H1 (cell line): ENCODE data around the gene CXCR5. TPM values are rescaled to one million over a fixed set of nuclear protein-coding genes. Genes with fewer than 3 reads are reported as not detected.

Experiments
- CTCF ChIA-PET: fragments of 300-600 bp; sonication (Branson Sonifier 250); formaldehyde crosslinking; loops from one replicate; lab custom pipeline; 2021; ENCODE audit not compliant: partially characterized antibody; lab: Charles Lee
- POLR2A ChIA-PET: fragments of 300-600 bp; sonication (Branson Sonifier 250); formaldehyde crosslinking; loops from one replicate; lab custom pipeline; 2021; ENCODE audit warnings: inconsistent platforms; ENCODE audit not compliant: partially characterized antibody; lab: Charles Lee
- DNase-seq, 2 experiments: peaks; one replicate each; pipeline versions ENCODE4 v3.0.0 to v3.0.0-alpha.2; 2010 to 2022; ENCODE audit warnings: low spot score in 2 of 2, low read depth in 1 of 2, mixed read lengths in 1 of 2
- FAIRE-seq: peaks from 2 replicates; lab custom pipeline; 2011; peaks lifted over from hg19 to GRCh38; lab: Jason Lieb, UNC
- H2AFZ ChIP-seq: 2 replicates; pipeline ENCODE4 v1.8.1; 2012; ENCODE audit warnings: low read length, inconsistent platforms
- H2AK5ac ChIP-seq: 2 replicates; pipeline ENCODE4 v1.6.1; 2013; ENCODE audit warnings: low read depth, low read length
- H2BK120ac ChIP-seq: replicated peaks from 2 replicates; pipeline ENCODE3; 2013; ENCODE audit warnings: low read depth, low read length, inconsistent platforms
- H2BK12ac ChIP-seq: 2 replicates; pipeline ENCODE4 v1.6.1; 2013; ENCODE audit warnings: low read depth, low read length
- H2BK15ac ChIP-seq: 2 replicates; pipeline ENCODE4 v1.6.1; 2013; ENCODE audit warnings: low read length
- H2BK20ac ChIP-seq: 2 replicates; pipeline ENCODE4 v1.6.1; 2013; ENCODE audit warnings: low read length
- H2BK5ac ChIP-seq: 2 replicates; pipeline ENCODE4 v1.6.1; 2013; ENCODE audit warnings: low read depth, low read length
- H3K14ac ChIP-seq: 2 replicates; pipeline ENCODE4 v1.6.1; 2013; ENCODE audit warnings: inconsistent platforms; ENCODE audit not compliant: insufficient read length
- H3K18ac ChIP-seq: 2 replicates; pipeline ENCODE4 v1.6.1; 2013; ENCODE audit warnings: low read length; ENCODE audit errors: extremely low read depth
- H3K23ac ChIP-seq: 2 replicates; pipeline ENCODE4 v1.6.1; 2013; ENCODE audit warnings: inconsistent platforms; ENCODE audit not compliant: insufficient read length
- H3K23me2 ChIP-seq: 2 replicates; pipeline ENCODE4 v1.6.1; 2013; ENCODE audit warnings: low read depth, low read length
- H3K27ac ChIP-seq: 2 replicates; pipeline ENCODE4 v1.6.1; 2011; ENCODE audit warnings: low read depth, low read length, inconsistent platforms
- H3K27me3 ChIP-seq, 4 experiments: replicated peaks in 1 of 4; 1 replicate in 1 of 4; 2 replicates in 3 of 4; pipeline versions ENCODE4 v1.6.1 to v1.8.1; 2011 to 2013; ENCODE audit warnings: low read length in 3 of 4, mild to moderate bottlenecking in 3 of 4, inconsistent platforms in 2 of 4, mixed read lengths in 2 of 4, moderate library complexity in 1 of 4; ENCODE audit not compliant: control insufficient read depth in 3 of 4, insufficient read depth in 3 of 4; ENCODE audit errors: extremely low read depth in 1 of 4
- H3K36me3 ChIP-seq, 4 experiments: 2 replicates each; pipeline versions ENCODE4 v1.6.1 to v1.8.1; 2011 to 2013; ENCODE audit warnings: mild to moderate bottlenecking in 4 of 4, low read length in 3 of 4, moderate library complexity in 2 of 4, control low read depth in 1 of 4, inconsistent platforms in 1 of 4; ENCODE audit not compliant: insufficient read depth in 4 of 4, control insufficient read depth in 2 of 4
- H3K4ac ChIP-seq: replicated peaks from 2 replicates; pipeline ENCODE3; 2013; ENCODE audit warnings: low read length, low read depth, mixed read lengths, inconsistent platforms; ENCODE audit not compliant: insufficient read length
- H3K4me1 ChIP-seq, 4 experiments: replicated peaks in 1 of 4; 1 replicate in 1 of 4; 2 replicates in 3 of 4; pipeline versions ENCODE4 v1.6.1 to v1.8.1; 2011 to 2013; ENCODE audit warnings: low read length in 3 of 4, inconsistent platforms in 2 of 4, mixed read lengths in 1 of 4; ENCODE audit not compliant: insufficient read depth in 4 of 4, control insufficient read depth in 3 of 4
- H3K4me2 ChIP-seq, 2 experiments: 2 replicates each; pipeline versions ENCODE4 v1.6.1 to v1.8.1; 2011 to 2013; ENCODE audit warnings: low read depth in 2 of 2, low read length in 2 of 2, control low read depth in 1 of 2, inconsistent platforms in 1 of 2, mild to moderate bottlenecking in 1 of 2; ENCODE audit not compliant: insufficient read depth in 1 of 2
- H3K4me3 ChIP-seq, 4 experiments: fragments of 200-600, 300-600 bp in 1 of 4; sonication (generic), shearing (Covaris generic), sonication (Bioruptor Twin) in 1 of 4; 2 replicates each; pipeline versions ENCODE4 v1.5.1 to v1.8.1; 2011 to 2016; ENCODE audit warnings: low read length in 4 of 4, low read depth in 3 of 4, control low read depth in 2 of 4, inconsistent platforms in 2 of 4, mild to moderate bottlenecking in 2 of 4, mixed read lengths in 1 of 4, moderate library complexity in 1 of 4; ENCODE audit not compliant: insufficient read depth in 2 of 4; ENCODE audit errors: extremely low read depth in 1 of 4
- H3K56ac ChIP-seq: replicated peaks from 2 replicates; pipeline ENCODE3; 2013; ENCODE audit warnings: low read depth, mild to moderate bottlenecking, mixed read lengths, low read length, inconsistent platforms; ENCODE audit not compliant: insufficient read length
- H3K79me1 ChIP-seq: 2 replicates; pipeline ENCODE4 v1.6.1; 2013; ENCODE audit warnings: low read depth, low read length, control low read depth
- H3K79me2 ChIP-seq, 2 experiments: 2 replicates each; pipeline versions ENCODE4 v1.6.1 to v1.8.1; 2012 to 2013; ENCODE audit warnings: low read length in 2 of 2, mild to moderate bottlenecking in 2 of 2, inconsistent platforms in 1 of 2; ENCODE audit not compliant: insufficient read depth in 2 of 2, control insufficient read depth in 1 of 2
- H3K9ac ChIP-seq, 4 experiments: replicated peaks in 1 of 4; 1 replicate in 1 of 4; 2 replicates in 3 of 4; pipeline versions ENCODE4 v1.6.1 to v1.8.1; 2011 to 2013; ENCODE audit warnings: low read depth in 3 of 4, low read length in 3 of 4, control low read depth in 2 of 4, mild to moderate bottlenecking in 2 of 4, moderate library complexity in 2 of 4, inconsistent platforms in 1 of 4; ENCODE audit errors: extremely low read depth in 1 of 4
- H3K9me3 ChIP-seq, 2 experiments: 2 replicates each; pipeline versions ENCODE4 v1.6.1 to v1.8.1; 2012 to 2013; ENCODE audit warnings: mild to moderate bottlenecking in 2 of 2, moderate library complexity in 2 of 2, control low read depth in 1 of 2, inconsistent platforms in 1 of 2, low read depth in 1 of 2, low read length in 1 of 2, mixed read lengths in 1 of 2; ENCODE audit not compliant: insufficient read depth in 2 of 2
- H4K20me1 ChIP-seq, 2 experiments: replicated peaks in 1 of 2; 2 replicates each; pipeline versions ENCODE3 to v1.8.1; 2011 to 2013; ENCODE audit warnings: inconsistent platforms in 2 of 2, low read length in 2 of 2, mild to moderate bottlenecking in 1 of 2; ENCODE audit not compliant: insufficient read depth in 2 of 2, control insufficient read depth in 1 of 2
- H4K5ac ChIP-seq: 2 replicates; pipeline ENCODE4 v1.6.1; 2013; ENCODE audit warnings: low read length, low read depth, mixed read lengths, inconsistent platforms; ENCODE audit not compliant: insufficient read length
- H4K8ac ChIP-seq: 2 replicates; pipeline ENCODE4 v1.8.0; 2013; ENCODE audit warnings: mild to moderate bottlenecking, moderate library complexity, low read length, inconsistent platforms; ENCODE audit not compliant: insufficient read depth; ENCODE audit errors: extremely low read depth
- H4K91ac ChIP-seq: replicated peaks from 2 replicates; pipeline ENCODE3; 2013; ENCODE audit warnings: low read length, mixed read lengths, inconsistent platforms; ENCODE audit not compliant: insufficient read length
- GTF2F1 ChIP-seq: IDR thresholded peaks from 2 replicates; pipeline ENCODE4 v1.6.1; 2012; ENCODE audit warnings: low read depth, low read length, improper control_type of control experiment, borderline replicate concordance
- HDAC6 ChIP-seq: IDR thresholded peaks from one replicate; pipeline ENCODE4 v1.7.1; 2012; ENCODE audit warnings: low read depth, mild to moderate bottlenecking, inconsistent platforms, low read length, moderate library complexity
- KDM5A ChIP-seq: fragments of 200-600 bp; IDR thresholded peaks from 2 replicates; pipeline ENCODE4 v1.7.1; 2012; ENCODE audit warnings: mild to moderate bottlenecking, low read length, inconsistent platforms, mixed read lengths
- PHF8 ChIP-seq: fragments of 200-600 bp; sonication (generic); conservative IDR thresholded peaks from 2 replicates; pipeline ENCODE4 v1.7.1; 2012; ENCODE audit warnings: low read depth, mild to moderate bottlenecking, inconsistent platforms, low read length, moderate library complexity
- whole genome bisulfite sequencing, 2 experiments: shearing (Covaris generic) in 1 of 2; methylation state at CpG; one replicate each; pipeline versions ENCODE4 v1.1.6 to v1.1.7; 2013 to 2015; ENCODE audit warnings: low lambda C conversion rate in 2 of 2, mixed read lengths in 2 of 2, inconsistent platforms in 1 of 2, low coverage in 1 of 2, missing lambda C conversion rate in 1 of 2; ENCODE audit not compliant: insufficient replicate concordance in 2 of 2, insufficient coverage in 1 of 2, insufficient read length in 1 of 2; ENCODE audit errors: extremely low coverage in 1 of 2, missing lambda C conversion rate in 1 of 2; 5-methylcytosine and 5-hydroxymethylcytosine counted together
- polyA plus RNA-seq, 7 experiments: library from polyadenylated mRNA; depleted of rRNA in 3 of 7; stranded (reverse) in 5 of 7; unstranded in 2 of 7; fragments of >200 nt in 5 of 7; fragments of 200-250 nt in 2 of 7; gene quantifications; 1 replicate in 5 of 7; 2 replicates in 1 of 7; 4 replicates in 1 of 7; pipeline versions ENCODE4 v1.2.1 to v1.2.3, GENCODE V29; 2011 to 2013; ENCODE audit warnings: missing spikeins in 2 of 7, mixed read lengths in 2 of 7
- total RNA-seq: library from RNA; stranded (reverse); fragmentation: NEBNext Ultra II Directional; extraction: Animal tissue kit (Norgen Biotek cat#: 25700); gene quantifications from 2 replicates; pipeline ENCODE4 v1.2.1, GENCODE V29; 2021

The CXCR5 gene
- total and polyA plus RNA-seq, 2 of the 8 experiments (the other 6 are each of a cell fraction or from before 2014, with no cell fraction given), result not detected

GRCh38 chr11:118928870-118929500 lies 45.3 kb downstream of the CXCR5 start:
- POLR2A ChIA-PET, result interaction anchor here (0.6 to 3.4 kb wide), 8 partner anchors 11 to 394 kb away, joined by 3 to 12 read pairs (median 4); partner anchors contain the start of gene DDX6
- H3K79me2 ChIP-seq, result peaks cover 12 to 14% of the 10 kb centered on the region in 2 experiments
- no peak overlapping the region for H2BK15ac ChIP-seq
- no peak overlapping the region for H3K4ac ChIP-seq
- no peak for TF ChIP-seq HDAC6
- no peak for TF ChIP-seq KDM5A
- no peak for TF ChIP-seq GTF2F1
- no peak for TF ChIP-seq PHF8
- H2BK20ac ChIP-seq, result no peak overlapping the region
- peaks cover 6 to 12% of the 10 kb centered on the region in 2 experiments for H4K20me1 ChIP-seq
- H2BK120ac ChIP-seq, result no peak overlapping the region
- H3K9me3 ChIP-seq, result no peaks in the 10 kb centered on the region
- H3K79me1 ChIP-seq, result peaks cover 10% of the 10 kb centered on the region
- H3K23me2 ChIP-seq, result peaks cover 13% of the 10 kb centered on the region
- H3K4me3 ChIP-seq, result peak overlapping the region; percentile 86 to 95 (median 88)
- H3K23ac ChIP-seq, result no peak overlapping the region
- H3K14ac ChIP-seq, result no peak overlapping the region
- H2BK5ac ChIP-seq, result peak overlapping the region; percentile 95
- peak overlapping the region; percentile 84 for H4K5ac ChIP-seq
- H3K4me2 ChIP-seq, result peak overlapping the region; percentile 57 to 95
- H3K4me1 ChIP-seq, result peaks cover 1 to 24% (median 13%) of the 10 kb centered on the region in 4 experiments
- peak overlapping the region; percentile 72 for H3K56ac ChIP-seq
- no peak overlapping the region for H4K8ac ChIP-seq
- no peak overlapping the region for H2AFZ ChIP-seq
- H3K27ac ChIP-seq, result peak overlapping the region; percentile 68
- no peak overlapping the region for H3K9ac ChIP-seq
- H3K36me3 ChIP-seq, result no peaks in the 10 kb centered on the region
- CTCF ChIA-PET, result interaction anchor here (0.7 to 7.3 kb wide), 17 partner anchors 8 to 334 kb away, joined by 3 to 100 read pairs (median 5); partner anchors contain the start of gene UPK2
- H4K91ac ChIP-seq, result peak overlapping the region; percentile 75
- no peak overlapping the region for H2BK12ac ChIP-seq
- no peak overlapping the region for H2AK5ac ChIP-seq
- 6% methylated on average over 16 of the region's 26 CpGs; no CpG with 5 or more reads in 1 of the 2 experiments for WGBS, 2 experiments
- DNase-seq (peak in 1 of 2 experiments; percentile 80), FAIRE-seq (no peak)
- H3K27me3 ChIP-seq, result peaks cover 0 to 6% (median 0%) of the 10 kb centered on the region in 4 experiments; a peak in 3 of 7 replicates
- H3K18ac ChIP-seq, result no peak overlapping the region; the same call in 1 of the 2 replicates
